ENCODE results near the gene PHKG2.
"Not testable (repeated sequence)": the region's sequence is repeated elsewhere in the genome, so short reads cannot be mapped to it uniquely, and the experiment has no call there.

Gene PHKG2

GRCh38 chr16:30747799-30748633 is at the start of gene PHKG2:
PHKG2 (plus strand) TSS chr16:30748425; CDS start chr16:30748821, 396 bp downstream.
- DNase-seq, result peak; percentile 98

GRCh38 chr16:30698816-30699614 is 49.2 kb upstream of the PHKG2 start, which contains the start of gene SRCAP:
SRCAP (plus strand) TSS chr16:30699171; CDS start chr16:30700825, 1,654 bp downstream.
- DNase-seq, result peak; percentile 57

GRCh38 chr16:30699615-30700099 is 48.6 kb upstream of the PHKG2 start:
- no peak for DNase-seq

GRCh38 chr16:30700491-30700890 is 47.7 kb upstream of the PHKG2 start:
- DNase-seq, result no peak

- no peak for DNase-seq
Measured at GRCh38 chr16:30700971-30701370, 47.3 kb upstream of the PHKG2 start.

- DNase-seq, result not testable (repeated sequence)
Measured at GRCh38 chr16:30703071-30703470, 45.2 kb upstream of the PHKG2 start.

GRCh38 chr16:30703971-30704370 is 44.3 kb upstream of the PHKG2 start:
- DNase-seq, result no peak

GRCh38 chr16:30706046-30706445 is 42.2 kb upstream of the PHKG2 start:
- no peak for DNase-seq

GRCh38 chr16:30710971-30711370 is 37.3 kb upstream of the PHKG2 start:
- no peak for DNase-seq

GRCh38 chr16:30711712-30712111 is 36.5 kb upstream of the PHKG2 start:
- no peak for DNase-seq

- DNase-seq, result no peak
Measured at GRCh38 chr16:30715750-30716445, 32.3 kb upstream of the PHKG2 start.

- no peak for DNase-seq
Measured at GRCh38 chr16:30720086-30720485, 28.1 kb upstream of the PHKG2 start.

GRCh38 chr16:30720694-30721093 is 27.5 kb upstream of the PHKG2 start:
- no peak for DNase-seq

- no peak for DNase-seq
Measured at GRCh38 chr16:30721167-30721566, 27.1 kb upstream of the PHKG2 start.

- DNase-seq, result no peak
Measured at GRCh38 chr16:30721606-30722005, 26.6 kb upstream of the PHKG2 start.

- DNase-seq, result no peak
Measured at GRCh38 chr16:30722443-30722842, 25.8 kb upstream of the PHKG2 start.

GRCh38 chr16:30722916-30723315 is 25.3 kb upstream of the PHKG2 start:
- no peak for DNase-seq

- no peak for DNase-seq
Measured at GRCh38 chr16:30723725-30724355, 24.4 kb upstream of the PHKG2 start.

GRCh38 chr16:30724641-30725417 is 23.4 kb upstream of the PHKG2 start:
- DNase-seq, result no peak

GRCh38 chr16:30725418-30725792 is 22.8 kb upstream of the PHKG2 start:
- DNase-seq, result no peak

GRCh38 chr16:30728321-30728720 is 19.9 kb upstream of the PHKG2 start:
- DNase-seq, result no peak
